PFSK-1 (cell line): Measurements from ENCODE around the gene HOXB7.

Experiments used
- POLR2AphosphoS5 ChIP-seq: IDR thresholded peaks from 2 replicates; pipeline ENCODE4 v1.6.1; 2012; ENCODE audit warnings: low read depth, mild to moderate bottlenecking, control low read depth, low read length, moderate library complexity
- SIN3A ChIP-seq: IDR thresholded peaks from 2 replicates; pipeline ENCODE4 v1.6.1; 2012; ENCODE audit warnings: mild to moderate bottlenecking, low read length, moderate library complexity, borderline replicate concordance; ENCODE audit not compliant: insufficient read depth
- TF ChIP-seq, protein P1 (sequence below), 2 experiments: IDR thresholded peaks; 2 replicates each; pipeline versions ENCODE4 v1.6.1 to v1.8.0; 2011 to 2012; ENCODE audit warnings: low read depth in 2 of 2, low read length in 2 of 2, control low read depth in 1 of 2, inconsistent platforms in 1 of 2, mild to moderate bottlenecking in 1 of 2, moderate library complexity in 1 of 2; ENCODE audit not compliant: insufficient read depth in 1 of 2

DNA sequence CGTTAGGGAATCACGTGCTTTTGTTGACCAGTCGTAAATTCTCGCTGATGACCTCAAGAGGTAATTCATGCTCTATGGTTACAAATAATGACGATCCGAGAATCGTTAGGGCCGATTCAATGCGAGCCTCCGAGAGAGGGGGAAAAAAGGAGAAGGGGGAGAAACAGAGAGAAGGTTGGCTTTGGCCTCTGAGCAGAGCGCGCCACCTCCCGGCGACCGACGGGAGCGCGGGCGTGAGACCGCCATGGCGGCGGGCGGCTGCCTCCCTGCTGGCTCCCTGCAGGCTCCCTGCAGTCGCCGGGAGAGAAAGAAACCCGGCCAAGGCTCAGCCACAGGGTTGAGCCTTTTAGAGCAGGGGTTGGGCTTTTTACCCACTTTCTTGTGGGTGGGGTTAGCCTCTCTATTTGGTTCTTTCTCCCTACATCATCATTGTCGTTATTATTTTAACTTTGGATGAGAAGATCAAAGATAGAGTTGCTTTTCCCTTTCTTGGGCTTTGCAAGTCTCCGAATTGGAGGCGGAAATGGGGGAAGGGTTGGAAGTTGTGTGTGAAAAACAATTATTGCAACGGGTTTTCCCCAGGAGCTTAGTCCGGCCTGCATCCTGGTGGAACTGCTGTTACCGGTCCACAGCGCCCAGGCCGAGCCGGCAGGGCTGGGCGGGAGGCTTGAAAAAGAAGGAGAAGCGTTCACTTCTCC lies 16.8 kb downstream of the HOXB7 start:
- TF ChIP-seq POLR2AphosphoS5 (no peak), SIN3A (no peak)
- TF ChIP-seq, protein P1, sequence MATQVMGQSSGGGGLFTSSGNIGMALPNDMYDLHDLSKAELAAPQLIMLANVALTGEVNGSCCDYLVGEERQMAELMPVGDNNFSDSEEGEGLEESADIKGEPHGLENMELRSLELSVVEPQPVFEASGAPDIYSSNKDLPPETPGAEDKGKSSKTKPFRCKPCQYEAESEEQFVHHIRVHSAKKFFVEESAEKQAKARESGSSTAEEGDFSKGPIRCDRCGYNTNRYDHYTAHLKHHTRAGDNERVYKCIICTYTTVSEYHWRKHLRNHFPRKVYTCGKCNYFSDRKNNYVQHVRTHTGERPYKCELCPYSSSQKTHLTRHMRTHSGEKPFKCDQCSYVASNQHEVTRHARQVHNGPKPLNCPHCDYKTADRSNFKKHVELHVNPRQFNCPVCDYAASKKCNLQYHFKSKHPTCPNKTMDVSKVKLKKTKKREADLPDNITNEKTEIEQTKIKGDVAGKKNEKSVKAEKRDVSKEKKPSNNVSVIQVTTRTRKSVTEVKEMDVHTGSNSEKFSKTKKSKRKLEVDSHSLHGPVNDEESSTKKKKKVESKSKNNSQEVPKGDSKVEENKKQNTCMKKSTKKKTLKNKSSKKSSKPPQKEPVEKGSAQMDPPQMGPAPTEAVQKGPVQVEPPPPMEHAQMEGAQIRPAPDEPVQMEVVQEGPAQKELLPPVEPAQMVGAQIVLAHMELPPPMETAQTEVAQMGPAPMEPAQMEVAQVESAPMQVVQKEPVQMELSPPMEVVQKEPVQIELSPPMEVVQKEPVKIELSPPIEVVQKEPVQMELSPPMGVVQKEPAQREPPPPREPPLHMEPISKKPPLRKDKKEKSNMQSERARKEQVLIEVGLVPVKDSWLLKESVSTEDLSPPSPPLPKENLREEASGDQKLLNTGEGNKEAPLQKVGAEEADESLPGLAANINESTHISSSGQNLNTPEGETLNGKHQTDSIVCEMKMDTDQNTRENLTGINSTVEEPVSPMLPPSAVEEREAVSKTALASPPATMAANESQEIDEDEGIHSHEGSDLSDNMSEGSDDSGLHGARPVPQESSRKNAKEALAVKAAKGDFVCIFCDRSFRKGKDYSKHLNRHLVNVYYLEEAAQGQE (IDR thresholded peaks at IDR 0.05; ENCODE audit: insufficient read depth in 1 of 2, low read depth in 2 of 2, low read length in 2 of 2) = no peak
